Endothelial cell of umbilical vein (primary cell): Measurements from ENCODE around the gene WRNIP1. TPM values are rescaled to one million over a fixed set of nuclear protein-coding genes. Genes with fewer than 3 reads are reported as not detected.

ENCODE experiments used
- BruUV-seq: library from RNA; stranded (reverse); fragments of 400-500 nt; replicated peaks from 2 replicates; lab custom pipeline; 2021; lab: Mats Ljungman, UMichigan
- CTCF ChIA-PET: fragments of 300-600, 350-600 bp; sonication (Branson Sonifier 250); formaldehyde crosslinking; loops from one replicate; lab custom pipeline; 2021; ENCODE audit warnings: antibody characterized with exemption, inconsistent platforms; lab: Charles Lee
- POLR2A ChIA-PET: fragments of 300-600, 350-600 bp; sonication (Branson Sonifier 250); formaldehyde crosslinking; loops from one replicate; lab custom pipeline; 2021; ENCODE audit warnings: antibody characterized with exemption, inconsistent platforms; lab: Charles Lee
- DNase-seq: peaks from one replicate; pipeline ENCODE4 v3.0.0-alpha.2; 2011; ENCODE audit warnings: low read depth, low spot score
- FAIRE-seq: peaks from 2 replicates; lab custom pipeline; 2011; peaks lifted over from hg19 to GRCh38; lab: Jason Lieb, UNC
- H2AFZ ChIP-seq: 2 replicates; pipeline ENCODE4 v1.6.0; 2012; ENCODE audit warnings: low read depth, low read length, control low read depth, inconsistent platforms
- H3K27ac ChIP-seq: 2 replicates; pipeline ENCODE4 v1.5.1; 2011; ENCODE audit warnings: low read depth, mild to moderate bottlenecking, control low read depth, low read length, moderate library complexity; ENCODE audit not compliant: insufficient read depth
- H3K27me3 ChIP-seq, 2 experiments: 2 replicates each; pipeline versions ENCODE4 v1.6.0 to v1.6.1; 2011; ENCODE audit warnings: low read length in 2 of 2, mixed read lengths in 1 of 2; ENCODE audit not compliant: control insufficient read depth in 2 of 2, insufficient read depth in 2 of 2
- H3K36me3 ChIP-seq, 2 experiments: 2 replicates in 1 of 2; 3 replicates in 1 of 2; pipeline ENCODE4 v1.5.1; 2011; ENCODE audit warnings: low read length in 2 of 2, mild to moderate bottlenecking in 1 of 2, moderate library complexity in 1 of 2; ENCODE audit not compliant: control insufficient read depth in 2 of 2, insufficient read depth in 2 of 2; ENCODE audit errors: extremely low read depth in 1 of 2
- H3K4me1 ChIP-seq: 3 replicates; pipeline ENCODE4 v1.5.1; 2011; ENCODE audit warnings: mild to moderate bottlenecking, low read length; ENCODE audit not compliant: control insufficient read depth, insufficient read depth; ENCODE audit errors: extremely low read depth
- H3K4me2 ChIP-seq: 2 replicates; pipeline ENCODE4 v1.6.1; 2011; ENCODE audit warnings: low read length, control low read depth, mixed read lengths; ENCODE audit not compliant: insufficient read depth
- H3K4me3 ChIP-seq, 3 experiments: fragments of 200-600 bp in 1 of 3; sonication (generic), shearing (Covaris generic) in 1 of 3; replicated peaks in 1 of 3; 2 replicates each; pipeline ENCODE4 v1.5.1; 2011 to 2016; ENCODE audit warnings: control low read depth in 3 of 3, low read length in 3 of 3, mild to moderate bottlenecking in 2 of 3, inconsistent platforms in 1 of 3, low read depth in 1 of 3, moderate library complexity in 1 of 3; ENCODE audit not compliant: insufficient read depth in 1 of 3
- H3K79me2 ChIP-seq: 2 replicates; pipeline ENCODE4 v1.6.0; 2012; ENCODE audit warnings: low read length, inconsistent platforms; ENCODE audit not compliant: control insufficient read depth, insufficient read depth
- H3K9ac ChIP-seq: replicated peaks from 2 replicates; pipeline ENCODE3; 2011; ENCODE audit warnings: low read length, control low read depth; ENCODE audit not compliant: insufficient read depth; ENCODE audit errors: extremely low read depth
- H3K9me1 ChIP-seq: replicated peaks from 3 replicates; pipeline ENCODE4 v1.6.0; 2011; ENCODE audit warnings: mild to moderate bottlenecking, low read length; ENCODE audit not compliant: control insufficient read depth, insufficient read depth; ENCODE audit errors: extremely low read depth
- H3K9me3 ChIP-seq: replicated peaks from 2 replicates; pipeline ENCODE4 v1.5.1; 2012; ENCODE audit warnings: low read length, inconsistent platforms; ENCODE audit not compliant: control insufficient read depth, insufficient read depth
- H4K20me1 ChIP-seq: replicated peaks from 2 replicates; pipeline ENCODE3; 2011; ENCODE audit warnings: mild to moderate bottlenecking, low read length; ENCODE audit not compliant: control insufficient read depth, insufficient read depth; ENCODE audit errors: extremely low read depth
- EZH2 ChIP-seq: IDR thresholded peaks from 2 replicates; pipeline ENCODE4 v1.6.1; 2012; ENCODE audit warnings: borderline replicate concordance, low read depth, mild to moderate bottlenecking, moderate library complexity, low read length, inconsistent platforms; ENCODE audit not compliant: severe bottlenecking
- FOS ChIP-seq: IDR thresholded peaks from 2 replicates; pipeline ENCODE4 v1.6.1; 2011; ENCODE audit warnings: mild to moderate bottlenecking, low read length, moderate library complexity, borderline replicate concordance; ENCODE audit not compliant: insufficient read depth
- GATA2 ChIP-seq: IDR thresholded peaks from 2 replicates; pipeline ENCODE4 v1.7.0; 2011; ENCODE audit warnings: low read depth, mild to moderate bottlenecking, moderate library complexity, mixed read lengths, low read length; ENCODE audit not compliant: insufficient read length, insufficient read depth
- JUN ChIP-seq: IDR thresholded peaks from 2 replicates; pipeline ENCODE4 v1.6.1; 2011; ENCODE audit warnings: borderline replicate concordance, low read depth; ENCODE audit not compliant: insufficient read length, insufficient read depth
- MAX ChIP-seq: IDR thresholded peaks from 2 replicates; pipeline ENCODE4 v1.6.1; 2011; ENCODE audit not compliant: insufficient read depth, insufficient read length
- MYC ChIP-seq: IDR thresholded peaks from one replicate; pipeline ENCODE4 v1.6.1; 2011; ENCODE audit warnings: mild to moderate bottlenecking, low read depth, low read length
- POLR2A ChIP-seq: IDR thresholded peaks from 2 replicates; pipeline ENCODE4 v1.6.1; 2012; ENCODE audit warnings: low read depth, mild to moderate bottlenecking, control low read depth, low read length
- POLR2AphosphoS5 ChIP-seq: IDR thresholded peaks from 2 replicates; pipeline ENCODE4 v1.6.1; 2012; ENCODE audit warnings: low read depth, mild to moderate bottlenecking, control low read depth, low read length, moderate library complexity; ENCODE audit not compliant: insufficient read depth
- dilution Hi-C: fragments of 300-500 bp; cut with MboI; formaldehyde crosslinking; loops from one replicate; pipeline ENCODE4 v1.15.0; 2019; ENCODE audit warnings: low sequenced_read_pairs; ENCODE audit not compliant: extremely low pct_ligation_motif_present
- intact Hi-C: fragments of 100-400 bp; cut with micrococcal nuclease; formaldehyde crosslinking; loops from one replicate; pipeline ENCODE4 v1.10.0; 2022
- polyA plus RNA-seq, 4 experiments: library from polyadenylated mRNA; depleted of rRNA in 3 of 4; stranded (reverse) in 3 of 4; unstranded in 1 of 4; fragments of >200 nt; gene quantifications; 2 replicates each; pipeline versions ENCODE4 v1.2.1 to v1.2.3, GENCODE V29; 2011 to 2012; ENCODE audit warnings: missing spikeins in 1 of 4
- total RNA-seq: library from RNA; stranded (reverse); gene quantifications from 2 replicates; pipeline ENCODE4 v1.2.3, GENCODE V29; 2021
- TF ChIP-seq, protein P1 (sequence below), 2 donors: IDR thresholded peaks; 1 replicate in 1 of 2; 2 replicates in 1 of 2; pipeline ENCODE4 v1.5.1; 2011; ENCODE audit warnings: low read length in 2 of 2, mild to moderate bottlenecking in 2 of 2, moderate library complexity in 2 of 2, control low read depth in 1 of 2, inconsistent platforms in 1 of 2, low read depth in 1 of 2; ENCODE audit not compliant: insufficient read depth in 1 of 2; ENCODE audit errors: extremely low read depth in 1 of 2

WRNIP1 gene
- total and polyA plus RNA-seq, 2 donors (not counting 3 experiments of a cell fraction or from before 2014, with no cell fraction given), result 50.1 to 68.9 TPM

GRCh38 chr6:2754911-2755310 is 10.3 kb upstream of the WRNIP1 start:
- no peak overlapping the region for H3K9ac ChIP-seq
- ChIA-PET POLR2A (interaction anchor here (0.6 kb wide), 1 partner anchor 61 kb away, joined by 5 read pairs; no protein-coding TSS in a partner anchor), CTCF (interaction anchor here (0.6 kb wide), 1 partner anchor 17 kb away, joined by 3 read pairs; no protein-coding TSS in a partner anchor)
- TF ChIP-seq FOS, result no peak
- no peak for TF ChIP-seq GATA2
- TF ChIP-seq, protein P1, sequence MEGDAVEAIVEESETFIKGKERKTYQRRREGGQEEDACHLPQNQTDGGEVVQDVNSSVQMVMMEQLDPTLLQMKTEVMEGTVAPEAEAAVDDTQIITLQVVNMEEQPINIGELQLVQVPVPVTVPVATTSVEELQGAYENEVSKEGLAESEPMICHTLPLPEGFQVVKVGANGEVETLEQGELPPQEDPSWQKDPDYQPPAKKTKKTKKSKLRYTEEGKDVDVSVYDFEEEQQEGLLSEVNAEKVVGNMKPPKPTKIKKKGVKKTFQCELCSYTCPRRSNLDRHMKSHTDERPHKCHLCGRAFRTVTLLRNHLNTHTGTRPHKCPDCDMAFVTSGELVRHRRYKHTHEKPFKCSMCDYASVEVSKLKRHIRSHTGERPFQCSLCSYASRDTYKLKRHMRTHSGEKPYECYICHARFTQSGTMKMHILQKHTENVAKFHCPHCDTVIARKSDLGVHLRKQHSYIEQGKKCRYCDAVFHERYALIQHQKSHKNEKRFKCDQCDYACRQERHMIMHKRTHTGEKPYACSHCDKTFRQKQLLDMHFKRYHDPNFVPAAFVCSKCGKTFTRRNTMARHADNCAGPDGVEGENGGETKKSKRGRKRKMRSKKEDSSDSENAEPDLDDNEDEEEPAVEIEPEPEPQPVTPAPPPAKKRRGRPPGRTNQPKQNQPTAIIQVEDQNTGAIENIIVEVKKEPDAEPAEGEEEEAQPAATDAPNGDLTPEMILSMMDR (IDR thresholded peaks at IDR 0.05; ENCODE audit: extremely low read depth in 1 of 2, insufficient read depth in 1 of 2, low read depth in 1 of 2, low read length in 2 of 2), result no peak
- no peak for TF ChIP-seq JUN
- TF ChIP-seq MYC, result no peak
- no peak for TF ChIP-seq POLR2A
- TF ChIP-seq POLR2AphosphoS5, result no peak
- TF ChIP-seq EZH2, result no peak
- TF ChIP-seq MAX, result no peak
- no peaks in the 10 kb centered on the region for H4K20me1 ChIP-seq
- no peak overlapping the region for H2AFZ ChIP-seq
- DNase-seq (no peak), FAIRE-seq (no peak)
- no peak overlapping the region for H3K4me3 ChIP-seq
- H3K27me3 ChIP-seq, result peaks cover 0 to 1% of the 10 kb centered on the region in 2 experiments
- no TSS peak for BruUV-seq
- no peaks in the 10 kb centered on the region for H3K9me3 ChIP-seq
- dilution Hi-C loops (no loop called here), intact Hi-C loops (no loop called here)
- no peaks in the 10 kb centered on the region for H3K36me3 ChIP-seq
- no peaks in the 10 kb centered on the region for H3K4me1 ChIP-seq
- no peak overlapping the region for H3K4me2 ChIP-seq
- H3K9me1 ChIP-seq, result no peaks in the 10 kb centered on the region
- H3K79me2 ChIP-seq, result no peaks in the 10 kb centered on the region
- no peak overlapping the region for H3K27ac ChIP-seq
